Tibial artery (tissue), 4 donors: ENCODE measurements around the gene CENPI.

Source experiments
- DNase-seq, 2 donors: peaks; one replicate each; pipeline ENCODE4 v3.0.0-alpha.2; 2019
- H3K27ac ChIP-seq, 2 donors: fragments of 200-600 bp; sonication (generic) in 1 of 2; 1 replicate in 1 of 2; 2 replicates in 1 of 2; pipeline ENCODE4 v1.5.1; 2018 to 2019; ENCODE audit warnings: mild to moderate bottlenecking in 1 of 2
- H3K27me3 ChIP-seq, 2 donors: fragments of 200-600 bp; sonication (generic) in 1 of 2; one replicate each; pipeline versions ENCODE4 v1.5.1 to v1.6.0; 2016 to 2019
- H3K36me3 ChIP-seq, 3 donors: fragments of 200-600 bp; sonication (generic) in 2 of 3; one replicate each; pipeline ENCODE4 v1.5.1; 2016 to 2019; ENCODE audit warnings: mild to moderate bottlenecking in 2 of 3
- H3K4me1 ChIP-seq, 4 donors: fragments of 200-600 bp; sonication (generic) in 2 of 4; 1 replicate in 3 of 4; 2 replicates in 1 of 4; pipeline ENCODE4 v1.5.1; 2016 to 2019
- H3K4me3 ChIP-seq, 2 donors: fragments of 200-600 bp; sonication (generic) in 1 of 2; 1 replicate in 1 of 2; 2 replicates in 1 of 2; pipeline ENCODE4 v1.5.1; 2018 to 2019; ENCODE audit warnings: mild to moderate bottlenecking in 2 of 2
- H3K9me3 ChIP-seq, 3 donors: fragments of 200-600 bp; sonication (generic) in 1 of 3; one replicate each; pipeline ENCODE4 v1.5.1; 2016 to 2019
- intact Hi-C: fragments of 100-400 bp; cut with DNase I; formaldehyde crosslinking; loops from one replicate; pipeline ENCODE4 v1.15.0; 2023; ENCODE audit warnings: low total_unique reads
- TF ChIP-seq, protein P1 (sequence below), 2 experiments: fragments of 200-600 bp in 1 of 2; fragments of 450-650 bp in 1 of 2; IDR thresholded peaks; one replicate each; pipeline ENCODE4 v1.5.1; 2017 to 2019; ENCODE audit warnings: antibody characterized with exemption in 2 of 2, mild to moderate bottlenecking in 1 of 2, moderate library complexity in 1 of 2

CENPI gene

DNA sequence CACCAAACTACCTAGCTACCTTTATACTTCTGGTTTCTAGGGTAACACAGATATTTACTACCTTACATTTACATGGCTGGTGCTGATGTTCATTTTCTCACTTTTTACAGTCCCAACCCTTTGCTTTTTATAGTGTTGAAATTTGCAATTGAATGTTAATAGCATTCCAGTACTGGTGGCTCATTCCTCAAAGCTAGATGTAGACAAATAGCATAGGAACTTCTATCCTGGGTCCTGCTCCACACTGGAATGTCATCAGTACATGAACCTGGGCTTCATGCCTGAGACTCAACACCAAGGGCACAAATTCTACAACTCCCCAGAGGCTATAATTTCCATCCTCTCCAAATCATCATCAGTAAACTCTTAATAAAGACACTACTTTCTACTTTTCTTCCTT lies 35.8 kb upstream of the CENPI start:
- TF ChIP-seq, protein P1, sequence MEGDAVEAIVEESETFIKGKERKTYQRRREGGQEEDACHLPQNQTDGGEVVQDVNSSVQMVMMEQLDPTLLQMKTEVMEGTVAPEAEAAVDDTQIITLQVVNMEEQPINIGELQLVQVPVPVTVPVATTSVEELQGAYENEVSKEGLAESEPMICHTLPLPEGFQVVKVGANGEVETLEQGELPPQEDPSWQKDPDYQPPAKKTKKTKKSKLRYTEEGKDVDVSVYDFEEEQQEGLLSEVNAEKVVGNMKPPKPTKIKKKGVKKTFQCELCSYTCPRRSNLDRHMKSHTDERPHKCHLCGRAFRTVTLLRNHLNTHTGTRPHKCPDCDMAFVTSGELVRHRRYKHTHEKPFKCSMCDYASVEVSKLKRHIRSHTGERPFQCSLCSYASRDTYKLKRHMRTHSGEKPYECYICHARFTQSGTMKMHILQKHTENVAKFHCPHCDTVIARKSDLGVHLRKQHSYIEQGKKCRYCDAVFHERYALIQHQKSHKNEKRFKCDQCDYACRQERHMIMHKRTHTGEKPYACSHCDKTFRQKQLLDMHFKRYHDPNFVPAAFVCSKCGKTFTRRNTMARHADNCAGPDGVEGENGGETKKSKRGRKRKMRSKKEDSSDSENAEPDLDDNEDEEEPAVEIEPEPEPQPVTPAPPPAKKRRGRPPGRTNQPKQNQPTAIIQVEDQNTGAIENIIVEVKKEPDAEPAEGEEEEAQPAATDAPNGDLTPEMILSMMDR (IDR thresholded peaks at IDR 0.05): no peak
- Histone ChIP-seq H3K27ac (no peak overlapping the region), H3K4me3 (no peak overlapping the region), H3K4me1 (no peaks in the 10 kb centered on the region), H3K27me3 (no peaks in the 10 kb centered on the region), H3K36me3 (no peaks in the 10 kb centered on the region), H3K9me3 (no peaks in the 10 kb centered on the region)
- no peak for DNase-seq
- intact Hi-C loops: no loop called here

DNA sequence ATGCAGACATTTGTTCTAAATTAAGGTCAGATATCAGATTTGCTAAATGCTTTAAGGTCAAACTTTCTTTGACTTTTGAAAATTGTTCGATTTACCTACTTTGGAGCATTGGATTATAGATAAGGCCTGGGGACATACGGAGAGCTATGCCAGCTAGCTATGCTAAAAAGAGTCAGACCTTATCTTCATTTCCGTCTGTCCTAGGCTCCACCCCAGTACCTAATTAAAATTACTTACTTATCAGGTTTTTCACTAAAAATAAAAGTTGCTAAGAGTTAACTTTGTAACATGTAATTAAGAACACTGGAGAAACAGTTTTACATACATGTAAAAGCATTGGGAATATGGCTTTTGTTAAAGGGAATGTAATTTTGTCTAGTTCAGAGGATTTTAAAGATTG lies 26.4 kb upstream of the CENPI start:
- intact Hi-C loops: no loop called here
- H3K36me3 ChIP-seq: no peaks in the 10 kb centered on the region
- no peaks in the 10 kb centered on the region for H3K4me1 ChIP-seq
- H3K27me3 ChIP-seq: no peaks in the 10 kb centered on the region
- no peak for DNase-seq
- TF ChIP-seq, protein P1 (IDR thresholded peaks at IDR 0.05): no peak
- H3K9me3 ChIP-seq: no peaks in the 10 kb centered on the region
- no peak overlapping the region for H3K4me3 ChIP-seq
- no peak overlapping the region for H3K27ac ChIP-seq

DNA sequence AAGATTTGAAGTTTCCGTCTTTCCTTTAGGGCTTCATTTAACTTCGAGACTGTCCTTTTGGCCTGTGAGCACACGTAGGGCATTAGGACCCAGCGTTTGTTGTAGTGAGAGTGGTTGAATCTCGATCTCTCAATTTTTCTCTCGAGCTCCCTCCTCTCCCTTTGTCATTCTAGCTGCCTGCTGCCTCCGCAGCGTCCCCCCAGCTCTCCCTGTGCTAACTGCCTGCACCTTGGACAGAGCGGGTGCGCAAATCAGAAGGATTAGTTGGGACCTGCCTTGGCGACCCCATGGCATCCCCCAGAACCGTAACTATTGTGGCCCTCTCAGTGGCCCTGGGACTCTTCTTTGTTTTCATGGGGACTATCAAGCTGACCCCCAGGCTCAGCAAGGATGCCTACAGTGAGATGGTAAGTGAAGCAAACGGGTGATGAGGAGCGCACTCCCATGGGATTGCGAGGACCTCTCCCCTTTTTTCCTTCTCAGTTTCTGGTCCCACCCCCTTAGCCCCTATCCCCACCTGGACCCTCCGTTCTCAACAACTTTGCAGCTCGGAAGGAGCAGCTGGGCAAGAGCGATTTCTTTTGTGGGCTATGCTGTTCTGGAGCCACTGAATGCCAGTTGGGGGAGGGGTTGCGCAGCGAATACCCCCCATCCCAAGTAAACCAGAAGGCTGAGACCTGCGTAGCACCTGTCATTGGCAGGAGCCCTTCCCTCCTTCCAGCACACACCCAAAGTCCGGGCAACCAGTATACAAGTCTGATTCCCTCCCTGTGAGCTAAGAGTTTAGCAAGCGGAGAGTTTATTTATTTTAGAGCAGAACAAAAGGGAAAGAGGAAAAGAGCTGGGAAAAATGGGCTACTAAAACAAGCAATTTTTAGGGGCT lies 19.0 kb upstream of the CENPI start, which contains the start of gene TMEM35A:
TSS of gene TMEM35A (plus strand) at position 164 of the 883 bp plus-strand sequence. CDS start at position 288, 124 bp downstream.
- peak within 1 kb of the TSS; percentile 52 to 63 for H3K27ac ChIP-seq
- DNase-seq: no peak
- no peaks in the 10 kb centered on the region for H3K36me3 ChIP-seq
- intact Hi-C loops: no loop called here
- TF ChIP-seq, protein P1 (IDR thresholded peaks at IDR 0.05): no peak
- H3K4me3 ChIP-seq: peak within 1 kb of the TSS; percentile 52 to 58
- no peaks in the 10 kb centered on the region for H3K4me1 ChIP-seq
- H3K9me3 ChIP-seq: no peaks in the 10 kb centered on the region
- no peaks in the 10 kb centered on the region for H3K27me3 ChIP-seq

DNA sequence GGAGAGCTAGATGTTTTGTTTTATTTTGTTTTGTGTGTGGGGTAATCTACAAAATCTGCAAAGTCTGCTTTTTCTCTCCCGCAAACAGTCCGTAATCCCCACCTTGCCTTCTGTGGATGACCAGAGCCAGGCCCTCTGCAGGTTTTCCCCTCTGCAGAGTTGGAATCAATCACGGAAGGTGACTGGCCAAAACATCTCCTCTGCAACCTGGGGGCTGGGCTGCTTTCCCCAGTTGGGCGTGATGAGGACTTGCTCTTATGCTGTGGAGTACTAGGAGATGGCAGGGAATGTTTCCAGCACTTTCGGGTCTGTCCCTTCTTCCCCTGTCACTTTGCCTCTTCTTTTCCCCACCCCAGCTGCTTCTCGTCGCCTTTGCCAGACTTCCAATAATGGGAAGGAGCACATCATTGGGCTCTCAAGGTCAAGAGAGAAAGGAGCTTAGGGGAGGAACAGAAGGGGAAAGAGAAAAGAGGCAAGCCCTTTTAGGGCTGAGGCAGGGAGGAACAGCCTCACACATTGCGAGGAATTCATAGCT lies 18.2 kb upstream of the CENPI start:
- H3K4me1 ChIP-seq: no peaks in the 10 kb centered on the region
- no peaks in the 10 kb centered on the region for H3K9me3 ChIP-seq
- intact Hi-C loops: no loop called here
- no peak for DNase-seq
- TF ChIP-seq, protein P1 (IDR thresholded peaks at IDR 0.05): no peak
- H3K27me3 ChIP-seq: no peaks in the 10 kb centered on the region
- peak overlapping the region; percentile 52 to 58 for H3K4me3 ChIP-seq
- peak overlapping the region; percentile 52 to 63 for H3K27ac ChIP-seq
- no peaks in the 10 kb centered on the region for H3K36me3 ChIP-seq

DNA sequence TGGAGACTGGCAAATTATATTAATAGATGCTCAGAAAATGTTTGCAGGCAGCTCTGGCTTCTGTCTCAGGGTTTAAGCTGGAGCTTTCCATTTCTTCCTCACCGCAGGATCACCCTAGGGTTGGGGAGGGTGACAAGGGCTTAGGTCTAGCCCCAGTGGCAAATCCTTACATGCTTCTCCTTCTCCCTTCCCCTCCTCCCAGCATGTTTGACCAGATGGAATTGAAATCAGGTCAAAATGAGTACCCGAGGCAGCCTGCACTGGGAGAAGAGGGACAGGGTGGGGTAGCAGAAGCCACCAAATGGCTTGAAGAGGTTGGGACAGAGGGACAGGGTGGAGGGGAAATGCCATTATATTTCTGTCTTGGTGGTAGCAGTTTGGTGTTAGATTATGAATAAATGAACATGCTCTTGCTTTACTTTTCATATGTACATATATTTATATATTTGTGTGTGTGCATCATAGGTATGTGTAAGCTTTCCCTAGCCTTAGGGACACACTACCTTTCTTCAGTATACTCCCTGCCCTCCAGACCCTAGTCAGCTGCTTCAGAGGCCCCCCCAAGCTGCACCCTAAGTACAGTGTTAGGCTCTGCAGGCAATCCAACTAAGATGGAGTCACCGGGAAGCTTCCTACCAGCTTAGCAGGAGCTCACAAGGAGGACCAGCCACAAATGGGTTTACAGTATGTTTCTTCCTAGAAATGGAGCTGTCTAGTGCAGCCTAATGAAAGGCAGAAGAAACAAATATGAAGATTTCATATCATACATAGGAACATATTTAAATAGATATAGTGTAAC lies 17.5 kb upstream of the CENPI start:
- Histone ChIP-seq H3K4me1 (no peaks in the 10 kb centered on the region), H3K4me3 (peak overlapping the region; percentile 52 to 58), H3K36me3 (no peaks in the 10 kb centered on the region), H3K27me3 (no peaks in the 10 kb centered on the region), H3K27ac (peak overlapping the region; percentile 52 to 63), H3K9me3 (no peaks in the 10 kb centered on the region)
- TF ChIP-seq, protein P1 (IDR thresholded peaks at IDR 0.05): no peak
- DNase-seq: no peak
- intact Hi-C loops: no loop called here
